ENCODE results near the gene LMOD1.
"Not testable (repeated sequence)": the region's sequence is repeated elsewhere in the genome, so short reads cannot be mapped to it uniquely, and the experiment has no call there.

Gene LMOD1

GRCh38 chr1:201964261-201964660, 17.9 kb upstream of the LMOD1 start:
- no peak overlapping the region for H3K27ac Mint-ChIP-seq
- peaks cover 87% of the 10 kb centered on the region for H3K36me3 Mint-ChIP-seq (ENCODE audit: insufficient read depth)
- H3K4me1 Mint-ChIP-seq (ENCODE audit: low read depth in 2 of 2), result peaks cover 0 to 6% of the 10 kb centered on the region in 2 donors
- no peaks in the 10 kb centered on the region for H3K27me3 Mint-ChIP-seq
- H3K4me3 Mint-ChIP-seq, result no peak overlapping the region
- H3K9me3 Mint-ChIP-seq, result no peaks in the 10 kb centered on the region
- no peak for DNase-seq
- no peak for ATAC-seq (replicated peaks)

DNA sequence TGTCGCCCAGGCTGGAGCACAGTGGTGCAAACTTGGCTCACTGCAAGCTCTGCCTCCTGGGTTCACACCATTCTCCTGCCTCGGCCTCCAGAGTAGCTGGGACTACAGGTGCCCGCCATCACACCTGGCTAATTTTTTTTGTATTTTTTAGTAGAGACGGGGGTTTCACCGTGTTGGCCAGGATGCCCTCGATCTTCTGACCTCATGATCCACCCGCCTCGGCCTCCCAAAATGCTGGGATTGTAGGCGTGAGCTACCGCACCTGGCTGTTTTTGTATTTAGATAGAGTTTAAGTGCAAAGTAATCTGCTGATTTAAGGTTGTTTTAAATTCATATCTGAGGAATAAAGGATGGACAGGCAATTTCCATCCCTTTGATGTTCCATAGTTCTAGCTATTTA, 16.0 kb upstream of the LMOD1 start:
- H3K9me3 Mint-ChIP-seq; DNase-seq; H3K4me3 Mint-ChIP-seq; ATAC-seq (replicated peaks); H3K4me1 Mint-ChIP-seq (ENCODE audit: low read depth in 2 of 2); H3K27me3 Mint-ChIP-seq; H3K27ac Mint-ChIP-seq: not testable (repeated sequence)
- peaks cover 90% of the 10 kb centered on the region for H3K36me3 Mint-ChIP-seq (ENCODE audit: insufficient read depth)

- no peak overlapping the region for H3K4me3 Mint-ChIP-seq
- peaks cover 9 to 18% of the 10 kb centered on the region in 2 donors for H3K4me1 Mint-ChIP-seq (ENCODE audit: low read depth in 2 of 2)
- H3K36me3 Mint-ChIP-seq (ENCODE audit: insufficient read depth), result peaks cover 82% of the 10 kb centered on the region
- no peaks in the 10 kb centered on the region for H3K9me3 Mint-ChIP-seq
- H3K27me3 Mint-ChIP-seq, result no peaks in the 10 kb centered on the region
- H3K27ac Mint-ChIP-seq, result no peak overlapping the region
- DNase-seq, result no peak
- ATAC-seq (replicated peaks), result no peak
Measured at GRCh38 chr1:201958348-201958747, 12.0 kb upstream of the LMOD1 start.

GRCh38 chr1:201955729-201956143, 9.4 kb upstream of the LMOD1 start:
- DNase-seq (no peak), ATAC-seq (replicated peaks) (peak; percentile 44)
- H3K27me3 Mint-ChIP-seq, result no peaks in the 10 kb centered on the region
- no peaks in the 10 kb centered on the region for H3K9me3 Mint-ChIP-seq
- H3K36me3 Mint-ChIP-seq (ENCODE audit: insufficient read depth), result peaks cover 56% of the 10 kb centered on the region
- H3K27ac Mint-ChIP-seq, result peak overlapping the region; percentile 98 to 99
- H3K4me3 Mint-ChIP-seq, result peak overlapping the region; percentile 90 to 99
- peaks cover 9 to 18% of the 10 kb centered on the region in 2 donors for H3K4me1 Mint-ChIP-seq (ENCODE audit: low read depth in 2 of 2)

- Mint-ChIP-seq H3K27me3 (no peaks in the 10 kb centered on the region), H3K4me3 (peak within 1 kb of the TSS; percentile 90 to 99), H3K36me3 (ENCODE audit: insufficient read depth) (peaks cover 50% of the 10 kb centered on the region), H3K4me1 (ENCODE audit: low read depth in 2 of 2) (peaks cover 9 to 18% of the 10 kb centered on the region in 2 donors), H3K27ac (peak within 1 kb of the TSS; percentile 98 to 99), H3K9me3 (no peaks in the 10 kb centered on the region)
- DNase-seq, result peak; percentile 90 to 92 (median 91)
- peak; percentile 97 for ATAC-seq (replicated peaks)
Measured at GRCh38 chr1:201955009-201955728, 8.8 kb upstream of the LMOD1 start, which contains the start of gene TIMM17A. Gene TIMM17A, plus strand, starts transcription at chr1:201955503. Its CDS starts 24 bp downstream, at chr1:201955527.

DNA sequence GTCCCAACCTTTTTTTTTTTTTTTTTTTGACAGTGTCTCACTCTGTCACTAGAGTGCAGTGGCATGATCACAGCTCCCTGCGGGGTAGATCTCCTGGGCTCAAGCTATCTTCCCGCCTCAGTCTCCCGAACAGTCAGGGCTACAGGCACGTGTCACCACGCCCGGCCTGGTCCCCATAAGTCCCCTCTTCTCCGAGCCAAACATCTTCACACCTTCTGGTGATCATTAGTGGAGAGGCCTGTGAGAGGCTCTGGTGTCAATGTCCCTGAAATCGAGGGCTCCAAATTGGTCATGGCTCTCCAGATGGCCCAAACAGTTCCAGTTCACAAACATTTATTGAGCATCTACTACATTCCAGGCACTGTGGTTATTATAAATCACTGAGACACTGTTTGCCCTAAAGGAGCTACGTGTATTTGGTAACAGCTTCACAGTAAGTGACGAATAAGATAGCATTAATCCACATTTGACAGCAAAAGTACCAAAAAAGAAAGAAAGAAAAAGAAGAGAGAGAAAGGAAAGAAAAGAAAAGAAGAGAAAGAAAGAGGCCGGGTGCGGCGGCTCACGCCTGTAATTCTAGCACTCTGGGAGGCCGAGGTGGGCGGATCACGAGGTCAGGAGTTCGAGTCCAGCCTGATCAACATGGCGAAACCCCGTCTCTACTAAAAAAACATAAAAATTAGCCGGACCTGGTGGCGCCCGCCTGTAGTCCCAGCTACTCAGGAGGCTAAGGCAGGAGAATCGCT, 8.1 kb upstream of the LMOD1 start:
- ATAC-seq (replicated peaks), result no peak
- no peaks in the 10 kb centered on the region for H3K9me3 Mint-ChIP-seq
- H3K27me3 Mint-ChIP-seq, result no peaks in the 10 kb centered on the region

GRCh38 chr1:201949491-201949890, 3.1 kb upstream of the LMOD1 start:
- H3K4me3 Mint-ChIP-seq, result no peak overlapping the region
- peaks cover 35 to 37% of the 10 kb centered on the region in 2 donors for H3K27me3 Mint-ChIP-seq
- peaks cover 10% of the 10 kb centered on the region for H3K36me3 Mint-ChIP-seq (ENCODE audit: insufficient read depth)
- no peak for DNase-seq
- ATAC-seq (replicated peaks), result no peak
- H3K27ac Mint-ChIP-seq, result no peak overlapping the region
- no peaks in the 10 kb centered on the region for H3K9me3 Mint-ChIP-seq
- H3K4me1 Mint-ChIP-seq (ENCODE audit: low read depth in 2 of 2), result peaks cover 7 to 12% of the 10 kb centered on the region in 2 donors

More for the DNA sequence above, 8.1 kb upstream of the LMOD1 start:
- Mint-ChIP-seq H3K27ac (peak overlapping the region; percentile 98 to 99), H3K36me3 (ENCODE audit: insufficient read depth) (peaks cover 43% of the 10 kb centered on the region), H3K4me3 (peak overlapping the region; percentile 90 to 99), H3K4me1 (ENCODE audit: low read depth in 2 of 2) (peaks cover 9 to 18% of the 10 kb centered on the region in 2 donors)
- DNase-seq, result no peak

DNA sequence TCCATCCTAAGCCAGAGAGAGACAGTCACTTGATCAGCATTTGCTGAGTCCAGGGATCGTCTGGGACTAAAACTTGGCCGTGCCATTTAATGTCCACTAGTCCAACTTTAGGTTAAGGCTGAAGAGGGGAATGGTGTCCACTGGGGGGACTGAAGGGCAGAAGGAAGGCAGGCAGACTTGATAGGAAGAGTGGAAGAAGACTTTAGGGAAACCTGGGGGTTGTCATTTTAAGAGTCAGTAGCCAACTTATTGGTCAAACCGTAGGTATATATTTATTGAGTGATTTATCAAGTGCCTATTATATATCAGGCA, 1.3 kb upstream of the LMOD1 start:
- Mint-ChIP-seq H3K36me3 (ENCODE audit: insufficient read depth) (peaks cover 6% of the 10 kb centered on the region), H3K27me3 (peaks cover 51 to 54% of the 10 kb centered on the region in 2 donors), H3K27ac (no peak overlapping the region), H3K4me3 (no peak overlapping the region), H3K9me3 (no peaks in the 10 kb centered on the region), H3K4me1 (ENCODE audit: low read depth in 2 of 2) (peaks cover 4 to 9% of the 10 kb centered on the region in 2 donors)
- ATAC-seq (replicated peaks) (no peak), DNase-seq (no peak)

GRCh38 chr1:201945863-201946223, 505 bp downstream of the LMOD1 start:
- DNase-seq (no peak), ATAC-seq (replicated peaks) (no peak)
- H3K36me3 Mint-ChIP-seq (ENCODE audit: insufficient read depth), result peaks cover 6% of the 10 kb centered on the region
- H3K9me3 Mint-ChIP-seq, result no peaks in the 10 kb centered on the region
- no peak overlapping the region for H3K27ac Mint-ChIP-seq
- peak overlapping the region in 1 of 2 donors; percentile 57 for H3K4me3 Mint-ChIP-seq
- peaks cover 63 to 64% of the 10 kb centered on the region in 2 donors for H3K27me3 Mint-ChIP-seq
- H3K4me1 Mint-ChIP-seq (ENCODE audit: low read depth in 2 of 2), result peaks cover 4 to 9% of the 10 kb centered on the region in 2 donors

GRCh38 chr1:201945157-201945556, 1.2 kb downstream of the LMOD1 start:
- Mint-ChIP-seq H3K4me3 (no peak overlapping the region), H3K9me3 (no peaks in the 10 kb centered on the region), H3K27ac (no peak overlapping the region), H3K27me3 (peaks cover 64 to 66% of the 10 kb centered on the region in 2 donors), H3K4me1 (ENCODE audit: low read depth in 2 of 2) (peaks cover 4 to 9% of the 10 kb centered on the region in 2 donors), H3K36me3 (ENCODE audit: insufficient read depth) (peaks cover 6% of the 10 kb centered on the region)
- ATAC-seq (replicated peaks) (no peak), DNase-seq (no peak)

DNA sequence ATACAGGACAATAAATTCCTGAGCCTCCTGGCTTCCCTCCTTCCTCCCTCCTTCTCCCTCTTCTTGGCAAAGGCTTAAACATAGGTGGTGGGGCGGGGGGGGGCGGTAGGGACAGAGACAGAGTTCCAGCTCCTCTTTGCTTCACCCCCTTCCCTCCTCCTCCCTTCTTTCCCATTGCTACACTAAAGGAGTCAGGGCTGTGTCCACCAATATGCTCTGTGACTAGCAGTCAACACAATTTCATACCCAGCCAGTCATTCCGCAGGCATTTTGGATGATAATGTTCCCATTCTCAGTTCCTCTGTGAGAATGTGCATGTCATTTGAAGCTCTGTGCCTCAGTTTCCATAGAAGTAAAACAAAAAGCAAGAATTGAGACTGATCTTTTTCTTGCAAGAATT, 1.7 kb downstream of the LMOD1 start:
- H3K9me3 Mint-ChIP-seq, result no peaks in the 10 kb centered on the region
- DNase-seq (no peak), ATAC-seq (replicated peaks) (no peak)
- H3K27ac Mint-ChIP-seq, result no peak overlapping the region
- H3K36me3 Mint-ChIP-seq (ENCODE audit: insufficient read depth), result peaks cover 6% of the 10 kb centered on the region
- peaks cover 64 to 71% of the 10 kb centered on the region in 2 donors for H3K27me3 Mint-ChIP-seq
- no peak overlapping the region for H3K4me3 Mint-ChIP-seq
- H3K4me1 Mint-ChIP-seq (ENCODE audit: low read depth in 2 of 2), result peaks cover 4 to 9% of the 10 kb centered on the region in 2 donors

GRCh38 chr1:201944002-201944401, 2.3 kb downstream of the LMOD1 start:
- no peak for DNase-seq
- Mint-ChIP-seq H3K27ac (no peak overlapping the region), H3K27me3 (peaks cover 64 to 76% of the 10 kb centered on the region in 2 donors), H3K9me3 (no peaks in the 10 kb centered on the region), H3K4me1 (ENCODE audit: low read depth in 2 of 2) (peaks cover 4 to 9% of the 10 kb centered on the region in 2 donors), H3K36me3 (ENCODE audit: insufficient read depth) (peaks cover 6% of the 10 kb centered on the region), H3K4me3 (no peak overlapping the region)
- ATAC-seq (replicated peaks), result no peak

- peaks cover 4 to 9% of the 10 kb centered on the region in 2 donors for H3K4me1 Mint-ChIP-seq (ENCODE audit: low read depth in 2 of 2)
- H3K4me3 Mint-ChIP-seq, result no peak overlapping the region
- no peaks in the 10 kb centered on the region for H3K9me3 Mint-ChIP-seq
- H3K27me3 Mint-ChIP-seq, result peaks cover 53 to 67% of the 10 kb centered on the region in 2 donors
- ATAC-seq (replicated peaks) (no peak), DNase-seq (no peak)
- peaks cover 6% of the 10 kb centered on the region for H3K36me3 Mint-ChIP-seq (ENCODE audit: insufficient read depth)
- H3K27ac Mint-ChIP-seq, result no peak overlapping the region
Measured at GRCh38 chr1:201942129-201942495, 4.2 kb downstream of the LMOD1 start.
